ENCODE results near the gene GGCX. TPM values are rescaled to one million over a fixed set of nuclear protein-coding genes. Genes with fewer than 3 reads are reported as not detected.

The GGCX gene
- total and polyA plus RNA-seq, 9 of the 15 experiments (the other 6 are each of a cell fraction or from before 2014, with no cell fraction given) = 14.4 to 47.1 (median 28.1) TPM

GRCh38 chr2:85577386-85578242, 16.3 kb upstream of the GGCX start, which contains the start of gene VAMP8:
VAMP8 (plus strand) TSS chr2:85577586; CDS start chr2:85577647, 61 bp downstream.
- in situ Hi-C loops (cut with MboI) (no loop called here), intact Hi-C loops (cut with micrococcal nuclease) (loop anchor here (5.0 kb wide), 1 partner anchor 35 kb away; the partner anchor contains the start of gene C2orf68)
- Histone ChIP-seq H3K4me1 (replicated peaks in 1 of 2; ENCODE audit: control insufficient read depth in 2 of 2, insufficient read depth in 2 of 2, low read length in 2 of 2) (peaks cover 19 to 25% of the 10 kb centered on the region in 2 experiments), H4K20me1 (replicated peaks; ENCODE audit: control insufficient read depth, insufficient read depth, low read length) (no peaks in the 10 kb centered on the region), H3K4me3 (peak within 1 kb of the TSS; percentile 48), H2AFZ (ENCODE audit: low read depth, low read length) (peak within 1 kb of the TSS; percentile 90), H3K9ac (ENCODE audit: insufficient read depth in 1 of 2, low read depth in 2 of 2, low read length in 2 of 2) (peak within 1 kb of the TSS; percentile 77 to 94), H3K79me2 (ENCODE audit: control insufficient read depth, insufficient read depth, low read length) (peaks cover 30% of the 10 kb centered on the region), H3K27me3 (ENCODE audit: control insufficient read depth in 2 of 2, insufficient read depth in 2 of 2, low read length in 2 of 2) (no peaks in the 10 kb centered on the region), H3K9me1 (ENCODE audit: control insufficient read depth, insufficient read depth, low read length) (no peaks in the 10 kb centered on the region), H3K27ac (ENCODE audit: extremely low read depth, low read depth, low read length) (peak within 1 kb of the TSS; percentile 81), H3K4me2 (ENCODE audit: insufficient read depth, low read length) (peak within 1 kb of the TSS; percentile 87), H3K9me3 (replicated peaks; ENCODE audit: control insufficient read depth, insufficient read depth, low read depth, low read length) (no peaks in the 10 kb centered on the region), H3K36me3 (ENCODE audit: control insufficient read depth, insufficient read depth, low read length) (peaks cover 23% of the 10 kb centered on the region; the same call in 2 of the 3 replicates)
- peak; percentile 6 for FAIRE-seq
- DNase-seq (ENCODE audit: extremely low read depth in 1 of 4, low spot score in 3 of 4) = peak; percentile 74 to 87 (median 82)
- peak; percentile 84 for ATAC-seq
- under 1% methylated on average over 15 of the region's 19 CpGs for whole genome bisulfite sequencing (ENCODE audit: insufficient coverage, low coverage, missing lambda C conversion rate)
- CTCF ChIA-PET (ENCODE audit: low intra/inter-chr PET ratio) = interaction anchor here (0.6 kb wide), 1 partner anchor 12 kb away, joined by 4 read pairs; no protein-coding TSS in a partner anchor
- POLR2A ChIA-PET = interaction anchor here (0.6 to 3.8 kb wide), 22 partner anchors 8 to 159 kb away, joined by 3 to 23 read pairs (median 3); partner anchors contain the start of genes GGCX, RNF181 and SH2D6
- BruUV-seq (replicated peaks) = TSS peak; percentile 55
- no peak for TF ChIP-seq RFX5 (IDR thresholded peaks at IDR 0.05; ENCODE audit: low read depth, low read length)
- no peak for TF ChIP-seq ZC3H8 (IDR thresholded peaks at IDR 0.05)
- TF ChIP-seq TAL1 (IDR thresholded peaks at IDR 0.05) = no peak
- no peak for TF ChIP-seq ZNF655 (CRISPR knock-in tag; IDR thresholded peaks at IDR 0.05)
- TF ChIP-seq TCFL5 (CRISPR knock-in tag; conservative IDR thresholded peaks at IDR 0.05) = no peak
- TF ChIP-seq NFYB (IDR thresholded peaks at IDR 0.05; ENCODE audit: extremely low read depth, insufficient read length) = no peak
- TF ChIP-seq ZNF449 (CRISPR knock-in tag; IDR thresholded peaks at IDR 0.05) = no peak
- TF ChIP-seq USF2 (CRISPR knock-in tag; IDR thresholded peaks at IDR 0.05) = no peak
- TF ChIP-seq NELFE (IDR thresholded peaks at IDR 0.05; ENCODE audit: insufficient read depth, insufficient read length) = no peak
- TF ChIP-seq ZNF316 (IDR thresholded peaks at IDR 0.05) = no peak
- no peak for TF ChIP-seq IRF9 (tag; IDR thresholded peaks at IDR 0.05)
- no peak for TF ChIP-seq ZNF592 (IDR thresholded peaks at IDR 0.05)

Data from K562 (cell line).